Measurements from ENCODE around the gene CD93. TPM values are rescaled to one million over a fixed set of nuclear protein-coding genes. Genes with fewer than 3 reads are reported as not detected.

CD93 gene
- total and polyA plus RNA-seq, 2 of the 8 experiments (the other 6 are each of a cell fraction or from before 2014, with no cell fraction given): under 0.01 to 0.07 TPM

- no peak for TF ChIP-seq CTBP2 (IDR thresholded peaks at IDR 0.05; ENCODE audit: borderline replicate concordance, insufficient read depth, insufficient read length, low read length)
- TF ChIP-seq POU5F1 (IDR thresholded peaks at IDR 0.05; ENCODE audit: low read depth, low read length): no peak
- no peak for TF ChIP-seq SUZ12 (IDR thresholded peaks at IDR 0.05; ENCODE audit: low read length)
- TF ChIP-seq MAFK (IDR thresholded peaks at IDR 0.05; ENCODE audit: low read depth, low read length): no peak
Observed at GRCh38 chr20:23059001-23059400, 27.1 kb downstream of the CD93 start (continued).

Measured in H1 (cell line).